Nephron (organoid): ENCODE results near the gene METRNL.

Source experiments
- H3K27ac Mint-ChIP-seq, 3 experiments: 2 replicates each; pipeline ENCODE4 v1.8.0; 2020; ENCODE audit warnings: mixed read lengths in 3 of 3, mild to moderate bottlenecking in 2 of 3, moderate library complexity in 1 of 3
- H3K27me3 Mint-ChIP-seq: 2 replicates; pipeline ENCODE4 v1.8.0; 2021; ENCODE audit warnings: low read depth, mild to moderate bottlenecking, moderate library complexity, mixed read lengths
- H3K36me3 Mint-ChIP-seq: 2 replicates; pipeline ENCODE4 v1.8.0; 2020; ENCODE audit warnings: low read depth, mixed read lengths
- H3K4me1 Mint-ChIP-seq: 2 replicates; pipeline ENCODE4 v1.8.0; 2020; ENCODE audit warnings: mixed read lengths
- H3K4me3 Mint-ChIP-seq, 3 experiments: 2 replicates each; pipeline ENCODE4 v1.8.0; 2020; ENCODE audit warnings: mild to moderate bottlenecking in 3 of 3, mixed read lengths in 3 of 3, moderate library complexity in 2 of 3
- H3K9me3 Mint-ChIP-seq: 2 replicates; pipeline ENCODE4 v1.8.0; 2020; ENCODE audit warnings: mixed read lengths
- TF ChIP-seq, protein P1 (sequence below), 3 experiments: fragments of 200-600 bp; sonication (generic); IDR thresholded peaks; one replicate each; pipeline ENCODE4 v1.5.0; 2021; ENCODE audit warnings: antibody characterized with exemption in 3 of 3; ENCODE audit not compliant: unreplicated experiment in 3 of 3

The METRNL gene

DNA sequence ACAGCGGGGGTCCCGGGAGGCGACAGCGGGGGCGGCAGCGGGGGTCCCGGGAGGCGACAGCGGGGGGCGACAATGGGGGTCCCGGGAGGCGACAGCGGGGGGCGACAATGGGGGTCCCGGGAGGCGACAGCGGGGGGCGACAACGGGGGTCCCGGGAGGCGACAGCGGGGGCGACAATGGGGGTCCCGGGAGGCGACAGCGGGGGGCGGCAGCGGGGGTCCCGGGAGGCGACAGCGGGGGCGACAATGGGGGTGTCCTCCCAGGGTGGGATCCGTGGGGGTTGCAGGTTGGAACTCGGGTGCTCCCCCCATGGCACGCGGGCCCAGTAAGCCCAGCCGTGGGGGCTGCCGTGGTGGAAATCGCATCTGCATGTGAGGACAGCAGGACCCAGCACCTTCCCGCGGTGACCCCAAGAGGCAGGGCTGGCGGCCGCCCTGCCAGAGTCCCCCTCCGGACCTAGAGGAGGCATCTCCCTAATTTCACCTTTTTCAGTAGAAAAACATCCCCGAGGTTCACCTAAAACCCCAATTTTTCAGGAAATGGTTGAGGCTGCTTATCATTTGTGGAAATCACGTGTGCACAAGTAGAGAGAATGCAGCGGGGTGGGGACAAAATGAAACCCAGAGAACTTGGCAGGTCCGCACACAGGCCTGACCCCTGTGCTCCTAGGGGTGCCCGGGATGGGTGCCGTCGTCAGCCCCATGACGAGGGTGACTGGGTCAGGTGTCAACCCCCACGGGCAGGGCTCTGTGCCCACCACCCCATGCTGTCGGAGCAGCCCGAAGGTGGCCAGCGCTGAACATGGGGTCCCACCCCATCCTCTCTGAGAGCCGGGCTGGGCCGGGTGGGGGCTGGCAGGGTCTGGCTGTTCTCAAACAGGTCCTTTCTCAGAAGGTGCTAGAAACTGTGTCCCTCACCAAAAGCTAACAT lies 10.5 kb upstream of the METRNL start:
- TF ChIP-seq, protein P1, sequence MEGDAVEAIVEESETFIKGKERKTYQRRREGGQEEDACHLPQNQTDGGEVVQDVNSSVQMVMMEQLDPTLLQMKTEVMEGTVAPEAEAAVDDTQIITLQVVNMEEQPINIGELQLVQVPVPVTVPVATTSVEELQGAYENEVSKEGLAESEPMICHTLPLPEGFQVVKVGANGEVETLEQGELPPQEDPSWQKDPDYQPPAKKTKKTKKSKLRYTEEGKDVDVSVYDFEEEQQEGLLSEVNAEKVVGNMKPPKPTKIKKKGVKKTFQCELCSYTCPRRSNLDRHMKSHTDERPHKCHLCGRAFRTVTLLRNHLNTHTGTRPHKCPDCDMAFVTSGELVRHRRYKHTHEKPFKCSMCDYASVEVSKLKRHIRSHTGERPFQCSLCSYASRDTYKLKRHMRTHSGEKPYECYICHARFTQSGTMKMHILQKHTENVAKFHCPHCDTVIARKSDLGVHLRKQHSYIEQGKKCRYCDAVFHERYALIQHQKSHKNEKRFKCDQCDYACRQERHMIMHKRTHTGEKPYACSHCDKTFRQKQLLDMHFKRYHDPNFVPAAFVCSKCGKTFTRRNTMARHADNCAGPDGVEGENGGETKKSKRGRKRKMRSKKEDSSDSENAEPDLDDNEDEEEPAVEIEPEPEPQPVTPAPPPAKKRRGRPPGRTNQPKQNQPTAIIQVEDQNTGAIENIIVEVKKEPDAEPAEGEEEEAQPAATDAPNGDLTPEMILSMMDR (IDR thresholded peaks at IDR 0.05; ENCODE audit: unreplicated experiment in 3 of 3), result no peak
- H3K9me3 Mint-ChIP-seq, result no peaks in the 10 kb centered on the region
- H3K27me3 Mint-ChIP-seq, result peaks cover 14% of the 10 kb centered on the region
- H3K27ac Mint-ChIP-seq, result no peak overlapping the region
- H3K4me1 Mint-ChIP-seq, result peaks cover 4% of the 10 kb centered on the region
- no peaks in the 10 kb centered on the region for H3K36me3 Mint-ChIP-seq
- H3K4me3 Mint-ChIP-seq, result no peak overlapping the region

DNA sequence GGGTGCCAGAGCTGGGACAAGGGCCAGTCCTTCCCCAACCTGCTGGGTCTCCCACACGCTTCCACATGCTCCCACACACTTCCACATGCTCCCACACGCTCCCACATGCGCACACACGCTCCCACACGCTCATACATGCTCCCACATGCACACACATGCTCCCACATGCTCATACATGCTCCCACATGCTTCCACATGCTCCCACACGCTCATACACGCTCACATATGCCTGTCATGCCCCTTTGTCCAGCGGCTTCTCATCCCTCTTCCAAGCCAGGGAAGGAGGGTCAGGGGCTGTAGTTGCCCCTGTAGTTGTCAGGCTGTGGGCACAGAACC lies 9.9 kb upstream of the METRNL start:
- no peaks in the 10 kb centered on the region for H3K9me3 Mint-ChIP-seq
- TF ChIP-seq, protein P1 (IDR thresholded peaks at IDR 0.05; ENCODE audit: unreplicated experiment in 3 of 3), result no peak
- peaks cover 4% of the 10 kb centered on the region for H3K4me1 Mint-ChIP-seq
- H3K27ac Mint-ChIP-seq, result no peak overlapping the region
- H3K4me3 Mint-ChIP-seq, result no peak overlapping the region
- no peaks in the 10 kb centered on the region for H3K36me3 Mint-ChIP-seq
- H3K27me3 Mint-ChIP-seq, result peaks cover 14% of the 10 kb centered on the region

DNA sequence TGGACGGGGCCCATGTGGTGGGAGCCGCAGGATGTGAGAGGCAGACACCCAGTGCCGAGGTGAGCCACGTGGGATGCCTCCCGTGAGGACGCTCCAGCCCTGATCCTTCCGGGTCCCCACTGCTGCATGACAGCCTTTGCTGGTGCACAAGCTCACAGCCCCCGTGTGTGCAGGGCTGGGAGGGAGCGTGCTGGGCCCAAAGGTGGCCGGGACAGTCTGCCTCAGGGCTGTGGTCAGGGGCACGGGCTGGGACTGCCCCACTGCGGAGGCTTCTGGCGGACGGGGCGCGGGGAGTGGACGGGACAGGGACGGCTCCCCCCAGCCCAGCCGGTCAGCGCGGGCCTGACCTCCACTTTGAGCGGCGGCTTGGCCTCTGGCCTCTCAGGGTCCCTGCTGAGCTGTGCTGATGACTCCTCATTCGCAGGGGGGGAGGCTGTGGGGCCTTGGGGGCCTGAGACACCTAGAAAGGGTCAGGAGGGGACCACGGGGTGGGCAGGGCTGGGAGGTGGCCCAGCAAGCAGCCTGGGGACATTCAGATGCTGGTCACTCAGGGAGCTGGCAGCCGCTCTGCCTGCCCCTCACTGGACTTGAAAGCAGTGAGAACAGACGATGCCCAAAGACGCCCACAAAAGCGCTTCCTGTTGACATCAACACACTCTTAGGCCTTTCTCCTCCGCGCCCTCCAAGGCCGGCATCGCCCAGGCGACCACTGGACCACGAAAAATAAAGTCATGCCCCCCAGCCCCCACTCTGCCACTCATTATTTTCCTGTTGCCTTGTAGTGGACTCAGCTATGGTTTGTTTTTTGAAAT lies 9.3 kb upstream of the METRNL start:
- no peak overlapping the region for H3K4me3 Mint-ChIP-seq
- peaks cover 4% of the 10 kb centered on the region for H3K4me1 Mint-ChIP-seq
- peak overlapping the region in 1 of 3 experiments; percentile 14 for H3K27ac Mint-ChIP-seq
- no peaks in the 10 kb centered on the region for H3K9me3 Mint-ChIP-seq
- TF ChIP-seq, protein P1 (IDR thresholded peaks at IDR 0.05; ENCODE audit: unreplicated experiment in 3 of 3), result no peak
- peaks cover 15% of the 10 kb centered on the region for H3K27me3 Mint-ChIP-seq
- H3K36me3 Mint-ChIP-seq, result no peaks in the 10 kb centered on the region

DNA sequence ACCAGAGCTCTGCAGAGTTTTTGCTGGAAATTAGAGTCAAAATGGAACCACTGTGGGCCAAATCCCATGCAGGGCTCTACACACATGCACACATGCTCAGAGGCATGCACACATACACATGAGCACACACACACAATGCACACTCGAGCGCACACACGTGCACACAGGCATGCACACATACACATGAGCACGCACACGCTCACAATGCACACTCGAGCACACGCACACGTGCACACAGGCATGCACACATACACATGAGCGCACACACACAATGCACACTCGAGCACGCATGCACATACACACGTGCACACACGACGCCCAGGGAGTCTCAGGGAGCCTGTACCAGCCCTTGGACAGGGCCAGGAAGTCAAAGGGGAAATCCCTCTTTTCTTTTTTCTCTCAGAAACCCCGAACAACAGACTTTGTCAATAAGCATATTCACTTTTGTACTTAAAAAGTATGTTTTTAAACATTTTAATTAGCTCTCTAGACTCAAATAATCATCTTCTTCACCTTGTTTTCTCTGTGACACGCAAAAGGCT lies 8.5 kb upstream of the METRNL start:
- H3K9me3 Mint-ChIP-seq, result no peaks in the 10 kb centered on the region
- peaks cover 10% of the 10 kb centered on the region for H3K4me1 Mint-ChIP-seq
- TF ChIP-seq, protein P1 (IDR thresholded peaks at IDR 0.05; ENCODE audit: unreplicated experiment in 3 of 3), result no peak

DNA sequence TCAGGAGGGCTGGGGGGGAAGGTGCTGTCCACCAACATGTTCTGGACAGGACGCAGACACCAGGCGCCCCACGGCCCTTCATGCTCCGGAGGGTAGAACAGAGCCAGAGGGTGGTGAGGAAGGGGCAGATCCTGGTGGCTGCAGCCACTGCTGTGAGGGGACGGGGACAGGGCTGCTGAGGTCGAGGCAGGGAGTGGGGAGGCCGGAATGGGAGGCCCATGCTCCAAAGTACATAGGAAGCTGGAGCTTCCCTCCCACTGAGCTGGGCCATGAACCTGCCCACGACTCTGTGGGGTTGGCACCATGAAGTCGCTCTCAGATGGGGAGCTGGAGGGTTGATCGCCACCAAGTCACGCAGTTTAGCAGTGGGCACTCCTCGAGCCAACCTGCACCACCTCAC lies 8.0 kb upstream of the METRNL start:
- peak overlapping the region in 1 of 3 experiments; percentile 14 for H3K27ac Mint-ChIP-seq
- H3K4me3 Mint-ChIP-seq, result no peak overlapping the region
- TF ChIP-seq, protein P1 (IDR thresholded peaks at IDR 0.05; ENCODE audit: unreplicated experiment in 3 of 3), result no peak
- no peaks in the 10 kb centered on the region for H3K36me3 Mint-ChIP-seq
- peaks cover 25% of the 10 kb centered on the region for H3K27me3 Mint-ChIP-seq
- H3K4me1 Mint-ChIP-seq, result peaks cover 10% of the 10 kb centered on the region
- no peaks in the 10 kb centered on the region for H3K9me3 Mint-ChIP-seq

More for the DNA sequence above, 8.5 kb upstream of the METRNL start:
- Mint-ChIP-seq H3K4me3 (no peak overlapping the region), H3K27ac (peak overlapping the region in 1 of 3 experiments; percentile 14), H3K27me3 (peaks cover 22% of the 10 kb centered on the region), H3K36me3 (no peaks in the 10 kb centered on the region)
